Cardiac muscle cell (in vitro differentiated cells and primary cell): ENCODE results near the gene IL19. TPM values are rescaled to one million over a fixed set of nuclear protein-coding genes. Genes with fewer than 3 reads are reported as not detected.

ENCODE experiments used
- DNase-seq, 2 donors: peaks; one replicate each; pipeline versions ENCODE4 v3.0.0 to v3.0.0-alpha.2; 2010 to 2017; ENCODE audit warnings: low read depth in 1 of 2, low spot score in 1 of 2
- H3K27ac ChIP-seq: fragments of 200-600 bp; sonication (generic); 2 replicates; pipeline ENCODE4 v1.5.1; 2016
- H3K27me3 ChIP-seq: fragments of 200-600 bp; sonication (generic); 2 replicates; pipeline ENCODE4 v1.6.0; 2016; ENCODE audit warnings: control low read depth
- H3K36me3 ChIP-seq: fragments of 200-600 bp; sonication (generic); 2 replicates; pipeline ENCODE4 v1.5.1; 2016; ENCODE audit warnings: control low read depth
- H3K4me1 ChIP-seq: fragments of 200-600 bp; sonication (generic); 2 replicates; pipeline ENCODE4 v1.8.1; 2017; ENCODE audit warnings: low read depth, mild to moderate bottlenecking, mixed run types
- H3K4me3 ChIP-seq: fragments of 200-600 bp; sonication (generic); 2 replicates; pipeline ENCODE4 v1.5.1; 2016; ENCODE audit warnings: mild to moderate bottlenecking
- H3K9me3 ChIP-seq: fragments of 200-600 bp; sonication (generic); 2 replicates; pipeline ENCODE4 v1.5.1; 2017; ENCODE audit warnings: low read depth, mild to moderate bottlenecking, control low read depth
- polyA plus RNA-seq: library from polyadenylated mRNA; unstranded; fragments of >200 nt; fragmentation: Nextera tagmentation; extraction: Ambion mirVana; gene quantifications from 2 replicates; pipeline ENCODE4 v1.2.1, GENCODE V29; 2016
- total RNA-seq: library from RNA; depleted of rRNA; stranded (reverse); fragments of >200 nt; gene quantifications from 2 replicates; pipeline ENCODE4 v1.2.3, GENCODE V29; 2016
- TF ChIP-seq, protein P1 (sequence below): IDR thresholded peaks from 2 replicates; pipeline ENCODE4 v1.5.1; 2012; ENCODE audit warnings: low read depth, mild to moderate bottlenecking, low read length

The IL19 gene
- total and polyA plus RNA-seq, 2 experiments from 2014 or later = not detected

DNA sequence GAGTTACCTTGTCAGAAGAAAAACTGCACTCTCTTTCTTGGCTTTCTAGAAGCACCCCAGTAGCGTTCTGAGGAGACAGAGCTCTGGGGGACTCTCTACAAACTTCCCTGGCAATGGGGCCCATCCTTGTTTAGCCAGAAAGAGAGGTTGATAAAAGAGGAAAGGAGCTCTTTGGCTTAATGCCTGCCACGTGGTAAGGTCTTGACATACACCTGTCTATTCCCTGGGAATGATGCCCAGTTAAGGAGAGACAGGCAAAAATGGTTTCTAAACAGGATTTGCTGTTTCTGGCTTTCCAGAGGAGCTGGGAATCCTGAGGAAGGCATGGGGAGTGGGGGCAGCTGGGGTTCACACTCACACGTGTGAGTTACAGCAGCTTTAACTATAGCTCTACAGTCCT lies 64.6 kb downstream of the IL19 start:
- H3K4me3 ChIP-seq = no peak overlapping the region

DNA sequence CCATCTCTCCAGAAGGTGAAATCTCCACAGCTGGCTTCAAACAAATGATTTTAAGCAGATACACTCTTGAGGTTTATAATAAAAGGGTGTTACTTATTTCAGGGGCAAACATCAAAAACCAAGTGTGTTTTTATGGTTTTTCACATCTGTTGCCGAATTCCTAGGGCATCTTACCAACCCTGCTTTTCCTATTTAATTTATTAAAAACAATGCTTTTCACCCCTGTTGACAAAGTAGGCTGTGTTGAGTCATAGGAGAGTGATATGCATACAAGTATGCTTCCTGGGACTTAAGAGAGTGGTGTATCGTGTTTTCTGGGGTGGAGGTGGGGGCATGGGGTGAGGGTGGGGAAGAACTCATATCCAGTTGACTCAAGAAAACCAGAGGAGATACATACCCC lies 65.5 kb downstream of the IL19 start:
- Histone ChIP-seq H3K27me3 (peaks cover 4% of the 10 kb centered on the region), H3K36me3 (no peaks in the 10 kb centered on the region), H3K27ac (no peak overlapping the region), H3K4me3 (no peak overlapping the region), H3K9me3 (no peaks in the 10 kb centered on the region), H3K4me1 (no peaks in the 10 kb centered on the region)
- TF ChIP-seq, protein P1, sequence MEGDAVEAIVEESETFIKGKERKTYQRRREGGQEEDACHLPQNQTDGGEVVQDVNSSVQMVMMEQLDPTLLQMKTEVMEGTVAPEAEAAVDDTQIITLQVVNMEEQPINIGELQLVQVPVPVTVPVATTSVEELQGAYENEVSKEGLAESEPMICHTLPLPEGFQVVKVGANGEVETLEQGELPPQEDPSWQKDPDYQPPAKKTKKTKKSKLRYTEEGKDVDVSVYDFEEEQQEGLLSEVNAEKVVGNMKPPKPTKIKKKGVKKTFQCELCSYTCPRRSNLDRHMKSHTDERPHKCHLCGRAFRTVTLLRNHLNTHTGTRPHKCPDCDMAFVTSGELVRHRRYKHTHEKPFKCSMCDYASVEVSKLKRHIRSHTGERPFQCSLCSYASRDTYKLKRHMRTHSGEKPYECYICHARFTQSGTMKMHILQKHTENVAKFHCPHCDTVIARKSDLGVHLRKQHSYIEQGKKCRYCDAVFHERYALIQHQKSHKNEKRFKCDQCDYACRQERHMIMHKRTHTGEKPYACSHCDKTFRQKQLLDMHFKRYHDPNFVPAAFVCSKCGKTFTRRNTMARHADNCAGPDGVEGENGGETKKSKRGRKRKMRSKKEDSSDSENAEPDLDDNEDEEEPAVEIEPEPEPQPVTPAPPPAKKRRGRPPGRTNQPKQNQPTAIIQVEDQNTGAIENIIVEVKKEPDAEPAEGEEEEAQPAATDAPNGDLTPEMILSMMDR = no peak
- DNase-seq = no peak

More for the DNA sequence above, 64.6 kb downstream of the IL19 start:
- H3K4me1 ChIP-seq = no peaks in the 10 kb centered on the region
- peaks cover 4% of the 10 kb centered on the region for H3K27me3 ChIP-seq
- no peak for DNase-seq
- H3K9me3 ChIP-seq = no peaks in the 10 kb centered on the region
- H3K27ac ChIP-seq = no peak overlapping the region
- no peaks in the 10 kb centered on the region for H3K36me3 ChIP-seq
- TF ChIP-seq, protein P1 = no peak

DNA sequence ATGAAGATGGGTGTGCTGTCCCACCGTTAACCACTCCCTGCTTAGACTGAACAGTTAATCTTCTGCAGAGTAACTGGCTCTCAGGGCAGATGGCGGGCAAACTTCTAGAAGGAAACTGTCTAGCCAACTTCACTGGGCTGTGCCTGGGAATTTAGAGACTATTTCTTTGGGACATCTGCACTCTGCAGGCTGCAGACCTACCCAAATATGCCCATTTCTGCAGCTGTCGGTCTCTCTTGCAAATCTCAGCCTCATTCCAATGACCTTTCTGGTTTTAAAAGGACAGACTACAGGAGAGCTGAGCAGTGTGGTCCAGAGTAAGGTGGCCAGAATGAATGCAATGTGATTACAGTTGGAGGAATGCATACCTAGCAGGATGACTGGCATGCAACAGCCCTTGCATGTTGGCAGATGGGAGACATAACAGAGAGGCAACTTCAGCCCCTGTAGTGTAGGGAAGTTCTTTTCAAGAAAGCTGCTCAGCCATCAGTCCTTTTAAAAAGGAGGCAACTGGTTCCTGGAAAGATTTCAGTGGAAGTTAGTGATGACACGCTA lies 68.5 kb downstream of the IL19 start:
- Histone ChIP-seq H3K9me3 (no peaks in the 10 kb centered on the region), H3K27me3 (peaks cover 4% of the 10 kb centered on the region), H3K36me3 (no peaks in the 10 kb centered on the region), H3K4me1 (no peaks in the 10 kb centered on the region), H3K27ac (no peak overlapping the region), H3K4me3 (no peak overlapping the region)
- DNase-seq = no peak
- TF ChIP-seq, protein P1 = no peak

DNA sequence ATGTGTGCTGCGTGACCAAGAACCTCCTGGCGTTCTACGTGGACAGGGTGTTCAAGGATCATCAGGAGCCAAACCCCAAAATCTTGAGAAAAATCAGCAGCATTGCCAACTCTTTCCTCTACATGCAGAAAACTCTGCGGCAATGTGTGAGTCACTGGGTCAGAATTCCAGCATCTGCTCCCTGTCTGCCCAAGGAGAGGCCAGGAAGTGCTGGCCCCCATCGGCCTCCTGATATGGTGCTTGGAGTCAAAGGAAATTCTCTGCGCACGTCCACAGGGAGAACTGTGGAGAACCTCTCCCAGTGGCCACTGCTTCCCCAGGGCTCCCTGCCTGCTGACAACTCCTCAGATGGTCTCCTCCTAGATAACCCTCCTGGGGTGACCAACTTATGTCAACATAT lies 69.3 kb downstream of the IL19 start:
- H3K4me3 ChIP-seq = no peak overlapping the region
- H3K27ac ChIP-seq = no peak overlapping the region
- no peaks in the 10 kb centered on the region for H3K4me1 ChIP-seq
- TF ChIP-seq, protein P1 = no peak
- no peaks in the 10 kb centered on the region for H3K27me3 ChIP-seq
- peak in 1 of 2 donors; percentile 93 for DNase-seq
- no peaks in the 10 kb centered on the region for H3K9me3 ChIP-seq
- no peaks in the 10 kb centered on the region for H3K36me3 ChIP-seq

DNA sequence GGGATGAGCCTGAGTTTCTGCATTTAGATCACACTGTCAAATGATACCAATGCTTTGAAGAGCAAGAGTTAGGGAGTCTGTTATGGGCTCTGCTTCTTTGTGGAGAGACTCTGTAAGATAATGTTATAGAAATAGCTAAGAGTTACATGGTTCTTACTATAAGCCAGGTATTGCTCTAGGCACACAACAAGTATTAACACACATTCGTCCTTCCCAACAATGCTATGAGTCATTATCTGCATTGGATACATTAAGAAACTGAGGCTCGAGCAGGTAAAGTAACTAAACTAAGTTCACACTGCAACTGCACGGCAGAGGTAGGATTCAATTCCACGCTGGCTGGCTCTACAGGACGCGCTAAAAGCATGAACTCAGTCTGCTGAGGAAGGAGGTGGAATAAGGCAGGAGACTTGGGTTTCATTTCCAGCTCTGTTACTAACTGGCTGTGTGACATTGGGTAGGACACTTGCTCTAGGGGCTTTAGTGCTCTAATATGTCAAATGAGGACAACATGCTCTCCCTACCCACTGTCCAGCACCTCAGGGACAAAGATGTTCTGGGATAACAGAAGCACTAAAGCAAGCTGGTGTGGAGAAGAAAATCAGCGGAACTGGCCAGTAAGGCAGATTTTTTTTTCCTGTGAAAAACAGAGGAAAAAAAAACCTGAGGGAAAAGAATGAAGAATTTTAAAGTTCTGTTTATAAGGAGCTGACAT lies 71.2 kb downstream of the IL19 start:
- H3K9me3 ChIP-seq = no peaks in the 10 kb centered on the region
- H3K27me3 ChIP-seq = no peaks in the 10 kb centered on the region

More for the DNA sequence above, 71.2 kb downstream of the IL19 start:
- DNase-seq = no peak
- TF ChIP-seq, protein P1 = no peak
- H3K36me3 ChIP-seq = no peaks in the 10 kb centered on the region
- H3K27ac ChIP-seq = no peak overlapping the region
- no peak overlapping the region for H3K4me3 ChIP-seq
- no peaks in the 10 kb centered on the region for H3K4me1 ChIP-seq
